K562 (cell line): Measurements from ENCODE around the gene NR5A2. TPM values are rescaled to one million over a fixed set of nuclear protein-coding genes. Genes with fewer than 3 reads are reported as not detected.

Source experiments
- ASH1L ChIP-seq: fragments of 450-650 bp; IDR thresholded peaks from 2 replicates; pipeline ENCODE4 v1.6.1; 2018; ENCODE audit warnings: borderline replicate concordance, mild to moderate bottlenecking, low read depth; ENCODE audit not compliant: partially characterized antibody
- BHLHE40 ChIP-seq: IDR thresholded peaks from 2 replicates; pipeline ENCODE4 v1.6.1; 2011; ENCODE audit warnings: low read length, improper control_type of control experiment
- DACH1 ChIP-seq: fragments of 450-650 bp; IDR thresholded peaks from 2 replicates; pipeline ENCODE4 v1.6.1; 2018; ENCODE audit not compliant: partially characterized antibody
- DLX4 ChIP-seq: fragments of 250-450 bp; sonication (Bioruptor Pico); IDR thresholded peaks from 2 replicates; pipeline ENCODE4 v1.6.1; 2021; ENCODE audit warnings: mild to moderate bottlenecking
- HMGN3 ChIP-seq: IDR thresholded peaks from 2 replicates; pipeline ENCODE4 v1.6.1; 2011; ENCODE audit warnings: borderline replicate concordance, low read depth, mild to moderate bottlenecking, mixed read lengths, low read length; ENCODE audit not compliant: insufficient read length; ENCODE audit errors: extremely low read depth
- HMGXB4 ChIP-seq: sonication (generic); formaldehyde crosslinking; IDR thresholded peaks from 2 replicates; pipeline ENCODE4 v1.8.1; 2023; ENCODE audit warnings: mild to moderate bottlenecking, missing genetic modification reagents
- HNRNPUL1 ChIP-seq: fragments of 200-400 bp; formaldehyde crosslinking; IDR thresholded peaks from 2 replicates; pipeline ENCODE4 v1.6.1; 2017; ENCODE audit warnings: low read length
- KLF6 ChIP-seq: fragments of 250-450 bp; sonication (Bioruptor Pico); IDR thresholded peaks from 2 replicates; pipeline ENCODE4 v1.4.0; 2020; ENCODE audit warnings: mild to moderate bottlenecking, moderate library complexity, borderline replicate concordance
- MLX ChIP-seq, 2 experiments: fragments of 450-650 bp in 1 of 2; sonication (generic) in 1 of 2; formaldehyde crosslinking; conservative IDR thresholded peaks; 2 replicates each; pipeline versions ENCODE4 v1.4.0 to v1.8.1; 2020 to 2022; ENCODE audit warnings: mild to moderate bottlenecking in 1 of 2, missing genetic modification reagents in 1 of 2
- NBN ChIP-seq: fragments of 450-650 bp; IDR thresholded peaks from 2 replicates; pipeline ENCODE4 v1.6.1; 2016; ENCODE audit warnings: low read depth, mild to moderate bottlenecking
- SIN3B ChIP-seq: fragments of 450-650 bp; IDR thresholded peaks from 2 replicates; pipeline ENCODE4 v1.6.1; 2017; ENCODE audit warnings: low read depth, mild to moderate bottlenecking, moderate library complexity
- SIRT6 ChIP-seq: IDR thresholded peaks from one replicate; pipeline ENCODE4 v1.6.1; 2012; ENCODE audit warnings: low read depth, mild to moderate bottlenecking, control low read depth, inconsistent platforms, low read length, moderate library complexity
- STAT5B ChIP-seq: fragments of 250-450 bp; sonication (Bioruptor Pico); IDR thresholded peaks from 2 replicates; pipeline ENCODE4 v1.8.0; 2021; ENCODE audit warnings: mild to moderate bottlenecking, inconsistent platforms
- TEAD4 ChIP-seq, 2 experiments: sonication (generic) in 1 of 2; formaldehyde crosslinking in 1 of 2; IDR thresholded peaks; 2 replicates each; pipeline versions ENCODE4 v1.6.1 to v1.8.0; 2012 to 2022; ENCODE audit warnings: borderline replicate concordance in 1 of 2, inconsistent platforms in 1 of 2, low read length in 1 of 2, mild to moderate bottlenecking in 1 of 2, missing genetic modification reagents in 1 of 2
- ZNF12 ChIP-seq: sonication (generic); formaldehyde crosslinking; IDR thresholded peaks from 2 replicates; pipeline ENCODE4 v1.4.0; 2020; ENCODE audit warnings: mild to moderate bottlenecking, missing genetic modification reagents
- ZNF143 ChIP-seq: sonication (generic); formaldehyde crosslinking; IDR thresholded peaks from 2 replicates; pipeline ENCODE4 v1.9.0; 2022; ENCODE audit warnings: mild to moderate bottlenecking, missing genetic modification reagents
- ZNF23 ChIP-seq: fragments of 250-450 bp; sonication (Bioruptor Pico); IDR thresholded peaks from 2 replicates; pipeline ENCODE4 v1.4.0; 2020; ENCODE audit warnings: mild to moderate bottlenecking
- ZNF280B ChIP-seq: fragments of 250-450 bp; sonication (Bioruptor Pico); IDR thresholded peaks from 2 replicates; pipeline ENCODE4 v1.5.1; 2021; ENCODE audit warnings: mild to moderate bottlenecking
- ZNF609 ChIP-seq: sonication (generic); formaldehyde crosslinking; IDR thresholded peaks from 2 replicates; pipeline ENCODE4 v1.8.1; 2023; ENCODE audit warnings: missing genetic modification reagents, mild to moderate bottlenecking, borderline replicate concordance
- polyA plus RNA-seq, 8 experiments: library from polyadenylated mRNA; depleted of rRNA in 4 of 8; stranded (reverse) in 5 of 8; unstranded in 3 of 8; fragments of >200 nt; fragmentation: Nextera tagmentation in 2 of 8; fragmentation: Illumina TruSeq in 1 of 8; extraction: Ambion mirVana in 2 of 8; extraction: Trizol in 1 of 8; gene quantifications; 2 replicates each; pipeline versions ENCODE4 v1.2.1 to v1.2.3, GENCODE V29; 2011 to 2014; ENCODE audit warnings: inconsistent platforms in 1 of 8, missing spikeins in 1 of 8
- total RNA-seq, 7 experiments: library from RNA; depleted of rRNA in 6 of 7; stranded (reverse); fragments of >200 nt in 6 of 7; fragmentation: Illumina TruSeq in 2 of 7; extraction: Trizol in 2 of 7; gene quantifications; 2 replicates each; pipeline versions ENCODE4 v1.2.1 to v1.2.3, GENCODE V29; 2011 to 2021; ENCODE audit warnings: low replicate concordance in 1 of 7

Gene NR5A2
- total and polyA plus RNA-seq, 9 of the 15 experiments (the other 6 are each of a cell fraction or from before 2014, with no cell fraction given): 0.13 to 0.40 (median 0.29) TPM

GRCh38 chr1:200150721-200151120 lies 123.2 kb downstream of the NR5A2 start (continued):
- no peak for TF ChIP-seq ZNF609 (CRISPR knock-in tag)
- no peak for TF ChIP-seq ASH1L
- no peak for TF ChIP-seq HNRNPUL1
- no peak for TF ChIP-seq BHLHE40
- TF ChIP-seq SIRT6: no peak
- TF ChIP-seq NBN: no peak
- TF ChIP-seq DLX4: no peak
- no peak for TF ChIP-seq HMGN3
- TF ChIP-seq HMGXB4 (CRISPR knock-in tag): no peak
- no peak for TF ChIP-seq SIN3B
- no peak for TF ChIP-seq ZNF143 (CRISPR knock-in tag)
- TF ChIP-seq ZNF280B: no peak
- no peak for TF ChIP-seq DACH1
- peak; percentile 18; the same call in 1 of the 2 replicates for TF ChIP-seq TEAD4 (IDR thresholded peaks at IDR 0.05; ENCODE audit: low read length)
- no peak for TF ChIP-seq TEAD4 (CRISPR knock-in tag; IDR thresholded peaks at IDR 0.05; ENCODE audit: borderline replicate concordance)
- TF ChIP-seq ZNF23 (CRISPR knock-in tag): no peak
- no peak for TF ChIP-seq ZNF12
- no peak for TF ChIP-seq KLF6 (CRISPR knock-in tag)
- no peak for TF ChIP-seq STAT5B (CRISPR knock-in tag)
- no peak for TF ChIP-seq MLX (CRISPR knock-in tag; conservative IDR thresholded peaks at IDR 0.05)
